HG03139 (cell line): ENCODE measurements around the gene TSPAN3.

Experiments
- ATAC-seq: cut with Tn5 transposase; IDR thresholded peaks from one replicate; pipeline ENCODE4 v1.9.1; 2021; ENCODE audit not compliant: unreplicated experiment

The TSPAN3 gene

GRCh38 chr15:77034695-77035489 lies 36.0 kb downstream of the TSPAN3 start:
- ATAC-seq, result no peak

DNA sequence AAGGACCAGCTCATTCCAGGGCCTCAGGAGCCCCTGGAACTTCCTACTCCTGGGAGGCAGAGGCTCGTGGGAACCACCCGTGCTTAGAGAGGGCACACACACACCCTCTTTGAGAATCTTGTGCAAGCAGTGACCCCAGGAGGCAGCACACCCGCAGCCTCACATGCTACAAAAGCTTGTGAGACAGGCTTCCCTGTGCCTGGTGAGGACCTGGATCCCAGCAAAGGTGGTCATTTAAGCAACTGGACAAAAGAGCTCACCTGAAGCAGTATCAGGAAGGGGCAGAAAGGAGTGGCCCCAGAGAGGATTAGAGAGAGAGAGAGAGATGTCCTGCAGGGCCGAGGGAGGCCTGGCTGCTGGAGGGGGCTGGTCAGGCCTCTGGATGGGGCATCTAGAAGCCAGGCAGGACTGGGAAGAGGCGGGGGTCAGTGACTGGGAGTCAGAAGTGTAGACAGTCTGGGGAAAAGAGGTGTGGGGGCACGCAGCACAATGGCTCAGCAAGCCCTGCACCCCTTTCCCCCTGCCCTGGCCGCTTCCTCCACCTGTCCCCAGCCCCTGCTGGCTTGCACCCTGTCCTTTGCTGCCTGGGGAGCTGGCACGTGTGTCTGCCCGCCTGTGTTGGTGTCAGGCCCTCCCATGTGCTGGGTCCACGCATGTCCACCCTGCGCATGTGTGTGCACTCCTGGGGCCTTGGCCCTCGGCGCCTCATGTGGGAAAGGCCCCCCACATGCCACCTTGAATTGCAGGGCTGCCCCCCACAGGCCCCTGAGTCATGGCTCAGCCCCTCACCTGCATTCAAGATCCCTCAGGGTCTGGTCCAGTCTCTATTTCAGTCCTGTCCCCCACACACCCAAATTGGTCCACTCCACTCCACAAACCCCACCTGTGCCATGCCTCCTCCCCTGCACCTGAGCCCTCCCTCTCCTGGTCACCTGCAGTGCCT lies 36.9 kb downstream of the TSPAN3 start:
- ATAC-seq, result no peak

GRCh38 chr15:77033417-77033728 lies 37.5 kb downstream of the TSPAN3 start:
- ATAC-seq, result no peak

- no peak for ATAC-seq
Observed at GRCh38 chr15:77032647-77033416, 38.1 kb downstream of the TSPAN3 start.

- ATAC-seq, result no peak
Observed at GRCh38 chr15:77032052-77032646, 38.8 kb downstream of the TSPAN3 start.

GRCh38 chr15:77031376-77032050 lies 39.4 kb downstream of the TSPAN3 start:
- no peak for ATAC-seq

DNA sequence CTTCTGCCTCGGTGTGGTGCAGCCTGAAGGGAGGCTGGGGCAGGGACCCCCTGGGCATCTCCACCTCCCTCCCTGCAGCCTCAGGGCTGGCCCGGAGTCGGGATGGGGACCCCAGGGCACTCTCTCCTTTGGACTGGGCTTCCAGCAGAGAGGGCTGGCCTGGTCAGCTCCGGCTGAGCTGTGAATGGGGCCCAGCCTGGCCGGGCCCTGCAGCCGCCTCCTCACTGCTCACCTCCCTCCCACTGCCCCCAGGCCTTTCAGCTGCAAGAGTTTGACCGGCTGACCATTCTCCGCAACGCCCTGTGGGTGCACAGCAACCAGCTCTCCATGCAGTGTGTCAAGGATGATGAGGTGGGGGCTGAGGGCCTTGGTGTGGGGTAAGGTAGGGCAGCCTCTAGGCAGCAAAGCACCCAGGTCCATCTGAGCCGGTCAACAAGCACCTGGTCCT lies 40.0 kb downstream of the TSPAN3 start:
- no peak for ATAC-seq

DNA sequence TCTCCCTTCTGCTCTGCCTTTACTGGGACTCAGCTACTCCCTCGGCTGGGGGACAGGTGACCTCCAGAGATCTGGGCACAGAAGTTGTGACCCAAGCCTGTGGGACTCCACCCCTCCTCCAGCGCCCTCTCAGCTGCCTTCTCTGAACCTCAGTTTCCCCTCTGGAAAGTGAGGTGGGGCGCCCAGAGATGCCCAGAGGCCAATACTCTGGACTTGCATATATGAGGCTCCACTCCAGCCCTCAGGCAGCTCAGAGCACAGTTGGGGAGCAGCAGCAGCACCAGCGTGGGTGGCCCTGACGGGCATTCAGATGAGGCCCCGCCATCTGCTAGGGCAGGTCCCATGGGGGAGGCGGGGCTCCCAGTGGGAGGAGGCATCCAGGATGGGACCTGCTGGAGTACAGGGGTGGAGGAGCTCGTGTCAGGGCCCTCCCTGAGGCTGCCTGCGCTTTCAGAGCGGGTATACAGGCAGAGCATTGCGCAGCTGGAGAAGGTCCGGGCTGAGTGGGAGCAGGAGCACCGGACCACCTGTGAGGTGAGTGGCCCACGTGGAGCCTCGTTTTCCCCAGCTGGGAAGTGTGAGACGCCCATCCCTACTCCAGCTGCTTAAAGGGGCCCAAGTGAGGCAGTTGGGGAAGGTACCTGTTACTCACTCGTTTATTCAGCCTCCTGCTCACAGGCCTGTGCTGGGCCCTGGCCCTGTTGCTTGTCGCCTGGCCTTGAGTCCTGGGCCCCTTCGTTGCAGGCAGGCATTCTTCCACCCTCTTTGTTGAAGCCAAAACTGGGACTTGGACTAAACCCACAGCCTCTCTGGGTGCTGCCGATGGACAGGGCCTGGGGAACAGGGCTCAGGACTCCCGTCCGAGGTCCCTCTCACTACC lies 40.6 kb downstream of the TSPAN3 start:
- ATAC-seq, result no peak

DNA sequence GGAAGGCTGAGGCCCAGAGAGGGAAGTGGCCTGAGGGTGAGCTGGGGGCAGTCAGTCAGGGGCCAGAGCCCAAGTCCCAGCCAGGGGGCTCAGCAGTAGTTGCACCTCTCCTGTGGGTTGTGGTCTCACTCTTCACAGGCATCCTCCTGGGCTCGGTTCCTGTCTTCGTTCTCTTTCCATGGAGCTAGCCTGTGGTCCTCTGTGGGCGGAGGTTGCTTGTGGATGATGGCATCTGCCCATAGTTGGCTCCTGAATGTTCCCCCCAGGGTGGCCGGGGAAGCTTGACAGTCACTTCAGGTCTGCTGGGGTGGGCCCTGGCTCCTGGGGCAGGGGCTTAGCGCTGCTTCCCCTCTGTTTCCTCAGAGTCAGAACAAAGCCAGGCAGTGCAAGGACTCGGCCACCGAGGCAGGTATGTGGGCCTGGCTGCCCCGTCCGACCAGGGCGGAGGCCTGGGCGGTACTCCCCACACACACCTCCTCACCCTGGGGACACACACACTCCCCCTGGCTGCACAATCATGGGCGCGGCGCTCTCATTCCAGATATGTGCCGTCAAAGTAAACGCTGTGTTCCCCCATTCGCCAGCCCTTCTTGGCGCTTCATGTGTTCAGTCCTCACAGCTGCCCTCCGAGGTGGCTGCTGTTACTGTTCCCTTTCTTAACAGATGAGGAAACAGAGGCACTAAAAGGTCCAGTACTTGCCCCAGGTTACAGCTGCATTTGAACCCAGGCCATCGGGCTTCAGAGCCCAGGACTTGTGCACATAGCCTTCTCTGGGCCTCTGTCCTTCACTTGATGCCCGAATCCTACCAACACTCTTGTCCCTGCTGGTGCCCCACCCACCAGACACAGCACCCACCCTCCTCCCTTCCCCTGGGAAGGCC lies 41.5 kb downstream of the TSPAN3 start:
- no peak for ATAC-seq

DNA sequence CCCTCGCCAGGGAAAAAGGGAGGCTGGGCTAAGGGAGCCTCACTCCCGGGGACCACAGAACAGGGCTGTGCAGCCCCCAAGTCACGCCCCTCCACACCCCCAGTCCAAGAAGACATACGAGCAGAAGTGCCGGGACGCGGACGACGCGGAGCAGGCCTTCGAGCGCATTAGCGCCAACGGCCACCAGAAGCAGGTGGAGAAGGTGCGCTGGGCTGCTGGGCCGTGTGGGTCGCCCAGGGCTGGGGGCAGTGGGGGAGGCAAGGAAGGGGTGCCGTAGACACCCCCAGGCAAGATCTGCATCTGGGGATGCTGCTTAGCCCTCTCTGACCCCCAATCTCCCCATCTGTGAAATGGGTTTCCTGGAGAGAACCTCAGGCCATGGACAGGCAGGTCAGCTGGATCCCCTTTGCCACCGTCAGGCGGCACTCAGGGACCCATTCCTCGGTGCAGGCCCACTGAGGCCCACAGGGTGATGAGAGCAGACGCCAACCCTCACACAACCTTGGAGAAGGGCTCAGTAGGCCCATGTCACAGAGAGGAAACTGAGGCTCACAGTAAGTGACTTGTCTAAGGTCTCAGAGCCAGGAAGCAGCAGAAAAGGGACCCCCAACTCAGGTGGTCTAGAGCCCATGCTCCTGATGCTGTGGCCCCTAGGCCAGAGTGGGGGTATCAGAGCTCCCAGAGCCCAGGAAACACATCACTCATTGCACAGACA lies 42.3 kb downstream of the TSPAN3 start:
- ATAC-seq, result no peak

GRCh38 chr15:77027697-77028450 lies 43.0 kb downstream of the TSPAN3 start:
- ATAC-seq, result no peak

DNA sequence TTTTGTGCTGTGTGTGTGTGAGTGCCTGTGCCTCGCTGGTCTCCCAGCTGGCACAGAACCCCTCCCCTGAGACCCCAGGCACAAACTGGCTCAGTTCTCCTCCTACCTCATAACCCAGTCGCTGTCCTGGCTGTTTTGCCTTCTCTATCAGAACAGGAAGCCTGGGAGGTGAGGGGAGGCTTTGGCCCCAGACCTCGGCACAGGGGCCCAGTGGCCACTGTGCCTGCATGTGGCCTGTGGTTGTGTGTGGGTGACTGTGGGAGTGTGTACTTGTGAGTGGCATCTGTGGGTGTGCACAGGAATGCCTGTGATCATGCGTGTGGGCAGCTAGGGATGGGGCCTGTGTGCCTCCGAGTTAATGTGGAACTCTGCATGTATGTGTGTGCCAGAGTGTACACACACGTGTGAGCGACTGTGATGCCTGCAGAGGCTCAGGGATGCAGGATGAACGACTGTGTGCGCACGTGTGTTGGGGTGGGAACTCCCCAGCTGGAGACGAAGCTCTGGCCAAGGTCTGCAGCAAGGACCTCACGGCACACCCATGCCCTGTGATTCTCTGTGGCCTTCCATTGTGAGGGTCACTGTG lies 43.7 kb downstream of the TSPAN3 start:
- ATAC-seq, result no peak

GRCh38 chr15:77026501-77027110 lies 44.3 kb downstream of the TSPAN3 start:
- ATAC-seq, result no peak

GRCh38 chr15:77025941-77026411 lies 44.9 kb downstream of the TSPAN3 start:
- ATAC-seq, result no peak

- no peak for ATAC-seq
Observed at GRCh38 chr15:77025083-77025901, 45.6 kb downstream of the TSPAN3 start.
